PFSK-1 (cell line): ENCODE results near the gene SLC6A19.

ENCODE experiments used
- FOXP2 ChIP-seq: optimal IDR thresholded peaks from 2 replicates; pipeline ENCODE3; 2011; ENCODE audit warnings: borderline replicate concordance, control low read depth, inconsistent platforms; ENCODE audit not compliant: insufficient read depth; ENCODE audit errors: extremely low read length, extremely low read depth
- POLR2AphosphoS5 ChIP-seq: IDR thresholded peaks from 2 replicates; pipeline ENCODE4 v1.6.1; 2012; ENCODE audit warnings: low read depth, mild to moderate bottlenecking, control low read depth, low read length, moderate library complexity
- REST ChIP-seq, 2 experiments: IDR thresholded peaks; 2 replicates each; pipeline versions ENCODE4 v1.6.1 to v1.8.0; 2011 to 2012; ENCODE audit warnings: low read depth in 2 of 2, low read length in 2 of 2, control low read depth in 1 of 2, inconsistent platforms in 1 of 2, mild to moderate bottlenecking in 1 of 2, moderate library complexity in 1 of 2; ENCODE audit not compliant: insufficient read depth in 1 of 2
- SIN3A ChIP-seq: IDR thresholded peaks from 2 replicates; pipeline ENCODE4 v1.6.1; 2012; ENCODE audit warnings: mild to moderate bottlenecking, low read length, moderate library complexity, borderline replicate concordance; ENCODE audit not compliant: insufficient read depth
- TAF1 ChIP-seq: IDR thresholded peaks from 2 replicates; pipeline ENCODE4 v1.6.1; 2012; ENCODE audit warnings: low read length, control low read depth, borderline replicate concordance; ENCODE audit not compliant: insufficient read depth

SLC6A19 gene

DNA sequence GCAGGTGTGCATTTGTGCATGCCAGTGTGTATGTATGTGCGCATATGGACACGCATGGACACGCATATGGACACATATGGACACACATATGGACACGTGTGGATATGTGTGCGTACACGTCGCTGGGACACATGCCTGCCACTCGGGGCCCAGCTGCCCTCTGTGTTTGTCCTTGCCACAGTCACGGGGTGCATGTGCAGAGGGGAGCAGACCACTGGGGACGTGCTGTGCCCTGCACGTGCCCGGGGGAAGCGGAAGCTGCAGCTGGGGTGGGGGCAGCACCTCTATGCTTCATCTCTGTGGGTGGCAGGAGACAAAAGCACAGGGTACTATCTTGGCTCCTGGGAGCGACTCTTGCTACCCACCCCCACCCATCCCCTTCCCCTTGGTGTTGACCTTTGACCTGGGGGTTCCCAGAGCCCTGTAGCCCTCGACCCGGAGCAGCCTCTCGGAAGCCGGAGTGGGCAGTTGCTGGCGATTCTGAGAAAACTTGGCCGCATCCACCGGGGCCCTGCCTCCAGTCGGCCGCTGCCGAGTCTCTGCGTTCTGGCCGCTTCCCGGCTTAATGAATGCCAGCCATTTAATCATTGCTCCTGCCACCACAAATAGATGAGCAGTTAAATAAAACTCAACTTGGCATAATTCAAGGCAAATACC lies 21.4 kb downstream of the SLC6A19 start:
- no peak for TF ChIP-seq FOXP2
- no peak for TF ChIP-seq REST (IDR thresholded peaks at IDR 0.05; ENCODE audit: insufficient read depth in 1 of 2, low read depth in 2 of 2, low read length in 2 of 2)
- TF ChIP-seq TAF1: no peak
- no peak for TF ChIP-seq SIN3A
- no peak for TF ChIP-seq POLR2AphosphoS5

DNA sequence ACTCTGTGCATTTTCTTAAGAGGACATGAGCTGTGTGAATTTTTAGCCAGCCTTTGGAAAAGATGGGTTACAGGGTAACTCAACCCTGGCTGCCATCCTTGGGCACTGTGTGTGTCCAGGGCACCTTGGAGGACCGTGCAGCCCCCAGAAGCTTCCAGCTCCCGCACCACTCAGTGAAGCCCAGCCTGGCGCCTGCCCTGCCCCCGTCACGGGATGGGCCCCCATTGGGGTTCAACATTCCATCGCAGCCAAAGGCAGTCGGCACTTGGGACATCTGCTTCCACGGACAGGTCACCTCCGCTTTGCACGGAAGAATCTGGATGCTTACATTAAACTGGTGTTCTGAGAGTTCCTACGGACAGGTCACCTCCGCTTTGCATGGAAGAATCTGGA lies 21.9 kb downstream of the SLC6A19 start:
- TF ChIP-seq REST (IDR thresholded peaks at IDR 0.05; ENCODE audit: insufficient read depth in 1 of 2, low read depth in 2 of 2, low read length in 2 of 2): no peak
- no peak for TF ChIP-seq SIN3A
- TF ChIP-seq FOXP2: no peak

DNA sequence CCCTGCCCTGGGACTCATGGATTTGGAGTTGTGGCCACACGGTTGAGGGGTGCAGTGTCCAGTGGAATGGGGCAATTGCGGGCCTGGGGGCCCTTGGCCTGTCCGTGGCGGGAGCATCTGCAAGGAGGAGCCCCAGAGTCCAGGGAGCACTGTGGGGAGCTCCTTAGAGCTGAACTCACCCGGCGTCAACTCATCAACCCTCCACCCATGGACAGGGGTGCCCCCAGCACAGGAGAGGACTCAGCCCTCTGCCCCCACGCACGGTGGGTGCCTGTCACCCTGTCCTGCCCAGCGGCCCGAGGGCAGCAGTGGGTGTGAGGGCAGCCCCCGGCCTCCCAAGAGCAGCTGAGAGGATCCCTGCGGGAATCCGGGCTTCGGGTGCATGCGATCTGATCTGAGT lies 23.2 kb downstream of the SLC6A19 start:
- TF ChIP-seq SIN3A (no peak), POLR2AphosphoS5 (no peak), TAF1 (no peak), REST (IDR thresholded peaks at IDR 0.05; ENCODE audit: insufficient read depth in 1 of 2, low read depth in 2 of 2, low read length in 2 of 2) (no peak), FOXP2 (no peak)

DNA sequence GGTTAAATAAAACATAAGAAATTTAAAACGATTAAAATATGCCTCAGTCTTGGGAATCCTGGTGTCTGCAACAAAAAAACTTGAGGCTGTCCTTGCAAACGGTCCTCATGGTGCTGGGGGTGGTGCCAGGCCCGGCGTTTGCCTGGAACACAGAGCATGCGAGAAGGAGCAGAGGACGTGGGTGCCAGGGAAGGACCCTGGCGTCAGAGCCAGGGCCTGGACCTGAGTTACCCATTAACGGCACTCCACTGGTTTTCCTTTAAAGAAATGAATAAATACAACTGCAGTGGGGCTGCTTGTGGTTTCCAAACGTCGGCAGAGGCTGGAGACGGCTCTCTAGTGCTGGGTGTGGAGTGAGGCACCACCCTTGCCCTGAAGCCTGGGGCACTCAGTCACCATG lies 23.7 kb downstream of the SLC6A19 start, which contains the start of gene SLC6A18:
Gene SLC6A18, plus strand, starts transcription at position 301 of the 400 bp plus-strand sequence. Its CDS starts 97 bp downstream, at position 398.
- no peak for TF ChIP-seq REST (IDR thresholded peaks at IDR 0.05; ENCODE audit: insufficient read depth in 1 of 2, low read depth in 2 of 2, low read length in 2 of 2)
- TF ChIP-seq POLR2AphosphoS5: no peak
- TF ChIP-seq SIN3A: no peak
- TF ChIP-seq TAF1: no peak
- no peak for TF ChIP-seq FOXP2

DNA sequence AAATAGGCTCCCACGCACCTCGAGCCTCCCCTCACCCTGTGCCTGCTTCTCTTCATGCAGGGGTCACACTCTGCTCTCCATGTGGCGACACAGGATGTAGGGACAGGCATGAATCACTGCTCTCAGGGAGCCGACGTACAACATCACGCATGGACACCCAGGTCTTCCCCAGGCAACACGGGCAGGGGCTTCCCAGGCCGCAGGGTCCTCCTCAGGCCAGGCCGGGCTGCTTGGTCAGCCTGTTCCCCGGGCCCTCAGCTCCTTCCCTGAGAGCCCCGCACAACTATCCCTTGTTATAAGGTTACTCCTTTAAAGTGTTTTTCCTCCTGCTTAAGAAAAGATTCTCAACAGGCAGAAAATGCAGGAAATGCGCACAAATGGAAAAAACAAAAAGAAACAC lies 24.8 kb downstream of the SLC6A19 start:
- TF ChIP-seq POLR2AphosphoS5 (no peak), FOXP2 (no peak), SIN3A (no peak), REST (IDR thresholded peaks at IDR 0.05; ENCODE audit: insufficient read depth in 1 of 2, low read depth in 2 of 2, low read length in 2 of 2) (no peak), TAF1 (no peak)
